ENCODE measurements around the gene PRIM2. TPM values are rescaled to one million over a fixed set of nuclear protein-coding genes. Genes with fewer than 3 reads are reported as not detected.
"Not testable (repeated sequence)": the region's sequence is repeated elsewhere in the genome, so short reads cannot be mapped to it uniquely, and the experiment has no call there.

The PRIM2 gene
- total and polyA plus RNA-seq, 9 donors = 5.9 to 12.0 (median 9.8) TPM

GRCh38 chr6:57283911-57284455 lies 33.4 kb upstream of the PRIM2 start:
- Histone ChIP-seq H3K9me3 (no peaks in the 10 kb centered on the region), H3K27ac (no peak overlapping the region), H3K4me3 (no peak overlapping the region), H3K36me3 (no peaks in the 10 kb centered on the region), H3K4me1 (ENCODE audit: insufficient read depth) (no peaks in the 10 kb centered on the region), H3K27me3 (no peaks in the 10 kb centered on the region)
- intact Hi-C loops (cut with DNase I) = no loop called here
- TF ChIP-seq EP300 (IDR thresholded peaks at IDR 0.05) (no peak), POLR2A (IDR thresholded peaks at IDR 0.05) (no peak), CTCF (IDR thresholded peaks at IDR 0.05) (no peak)
- no peak for DNase-seq
- 12 to 24% (median 22%) methylated on average over 2 of the region's 2 CpGs for WGBS, 3 donors

GRCh38 chr6:57288136-57288535 lies 29.3 kb upstream of the PRIM2 start:
- H3K27me3 ChIP-seq; intact Hi-C loops (cut with DNase I); H3K36me3 ChIP-seq; DNase-seq; H3K4me3 ChIP-seq; H3K4me1 ChIP-seq (ENCODE audit: insufficient read depth); H3K27ac ChIP-seq; H3K9me3 ChIP-seq: not testable (repeated sequence)
- 90 to 95% (median 92%) methylated on average over 12 of the region's 12 CpGs for WGBS, 3 donors

- H3K27me3 ChIP-seq; H3K9me3 ChIP-seq; DNase-seq; H3K36me3 ChIP-seq; H3K4me1 ChIP-seq (ENCODE audit: insufficient read depth); H3K4me3 ChIP-seq; H3K27ac ChIP-seq; intact Hi-C loops (cut with DNase I): not testable (repeated sequence)
- WGBS, 3 donors = 80 to 97% (median 83%) methylated on average over 1 of the region's 1 CpG
Observed at GRCh38 chr6:57293472-57293871, 24.0 kb upstream of the PRIM2 start.

GRCh38 chr6:57294862-57295445 lies 22.5 kb upstream of the PRIM2 start:
- H3K9me3 ChIP-seq = no peaks in the 10 kb centered on the region
- TF ChIP-seq EP300 (IDR thresholded peaks at IDR 0.05) = no peak
- TF ChIP-seq CTCF (IDR thresholded peaks at IDR 0.05) = no peak
- TF ChIP-seq POLR2A (IDR thresholded peaks at IDR 0.05) = no peak
- intact Hi-C loops (cut with DNase I) = no loop called here
- H3K36me3 ChIP-seq = no peaks in the 10 kb centered on the region
- H3K4me1 ChIP-seq (ENCODE audit: insufficient read depth) = peaks cover 2% of the 10 kb centered on the region
- peak in 2 of 5 donors; percentile 35 to 58 for DNase-seq
- H3K27me3 ChIP-seq = no peaks in the 10 kb centered on the region
- WGBS, 3 donors = 14 to 19% (median 15%) methylated on average over 6 of the region's 6 CpGs
- no peak overlapping the region for H3K4me3 ChIP-seq
- H3K27ac ChIP-seq = no peak overlapping the region

- intact Hi-C loops (cut with DNase I) = no loop called here
- 52 to 71% (median 58%) methylated on average over 1 of the region's 1 CpG for WGBS, 3 donors
- H3K4me3 ChIP-seq = no peak overlapping the region
- H3K36me3 ChIP-seq = no peaks in the 10 kb centered on the region
- DNase-seq = no peak
- TF ChIP-seq EP300 (IDR thresholded peaks at IDR 0.05) (no peak), POLR2A (IDR thresholded peaks at IDR 0.05) (no peak), CTCF (IDR thresholded peaks at IDR 0.05) (no peak)
- no peaks in the 10 kb centered on the region for H3K9me3 ChIP-seq
- peaks cover 2% of the 10 kb centered on the region for H3K4me1 ChIP-seq (ENCODE audit: insufficient read depth)
- no peak overlapping the region for H3K27ac ChIP-seq
- H3K27me3 ChIP-seq = no peaks in the 10 kb centered on the region
Observed at GRCh38 chr6:57297505-57297904, 19.9 kb upstream of the PRIM2 start.
